WTC11 (cell line): Measurements from ENCODE around the gene LDLRAD4. TPM values are rescaled to one million over a fixed set of nuclear protein-coding genes. Genes with fewer than 3 reads are reported as not detected.

ENCODE experiments used
- ATAC-seq: fragments of 200-7000 bp; cut with Tn5 transposase; 2 replicates; pipeline ENCODE4 v1.10.0; 2021; ENCODE audit warnings: mild to moderate bottlenecking, moderate library complexity
- CTCF ChIA-PET: fragments of 300-600 bp; sonication (Branson Sonifier 250); formaldehyde crosslinking; loops from one replicate; lab custom pipeline; 2021; ENCODE audit warnings: antibody characterized with exemption; lab: Charles Lee
- POLR2A ChIA-PET: fragments of 350-600 bp; sonication (Branson Sonifier 250); formaldehyde crosslinking; loops from one replicate; lab custom pipeline; 2021; ENCODE audit warnings: antibody characterized with exemption; lab: Charles Lee
- DNase-seq: peaks from one replicate; pipeline ENCODE4 v3.0.0; 2021; ENCODE audit warnings: low spot score
- H3K27ac Mint-ChIP-seq: 2 replicates; pipeline ENCODE4 v1.8.0; 2021; ENCODE audit warnings: mixed read lengths
- H3K27me3 Mint-ChIP-seq: 2 replicates; pipeline ENCODE4 v1.8.0; 2021; ENCODE audit warnings: low read depth, mild to moderate bottlenecking, moderate library complexity, mixed read lengths
- H3K36me3 Mint-ChIP-seq: 2 replicates; pipeline ENCODE4 v1.8.0; 2021; ENCODE audit warnings: mixed read lengths
- H3K4me1 Mint-ChIP-seq: 2 replicates; pipeline ENCODE4 v1.8.0; 2022; ENCODE audit warnings: mixed read lengths
- H3K4me3 Mint-ChIP-seq: 2 replicates; pipeline ENCODE4 v1.8.0; 2021; ENCODE audit warnings: mild to moderate bottlenecking, moderate library complexity, mixed read lengths
- H3K9me3 Mint-ChIP-seq: 2 replicates; pipeline ENCODE4 v1.8.0; 2021; ENCODE audit warnings: mixed read lengths
- CREM ChIP-seq: sonication (generic); formaldehyde crosslinking; IDR thresholded peaks from 2 replicates; pipeline ENCODE4 v1.8.1; 2022; ENCODE audit warnings: mild to moderate bottlenecking, missing genetic modification reagents, moderate library complexity
- ELF4 ChIP-seq: sonication (generic); formaldehyde crosslinking; IDR thresholded peaks from 2 replicates; pipeline ENCODE4 v1.8.1; 2022; ENCODE audit warnings: low read depth, mild to moderate bottlenecking, moderate library complexity, missing genetic modification reagents
- HMGA2 ChIP-seq: fragments of 250-450 bp; sonication (Bioruptor Pico); IDR thresholded peaks from 2 replicates; pipeline ENCODE4 v1.4.0; 2021; ENCODE audit warnings: mild to moderate bottlenecking, moderate library complexity
- MYBL2 ChIP-seq: sonication (generic); formaldehyde crosslinking; IDR thresholded peaks from 2 replicates; pipeline ENCODE4 v1.8.1; 2023; ENCODE audit warnings: mild to moderate bottlenecking, moderate library complexity, missing genetic modification reagents
- NFE2L1 ChIP-seq: sonication (generic); formaldehyde crosslinking; IDR thresholded peaks from 2 replicates; pipeline ENCODE4 v1.8.1; 2023; ENCODE audit warnings: missing genetic modification reagents
- NFYB ChIP-seq: sonication (generic); formaldehyde crosslinking; conservative IDR thresholded peaks from 2 replicates; pipeline ENCODE4 v1.8.0; 2022; ENCODE audit warnings: low read depth, missing genetic modification reagents
- NR2C2 ChIP-seq: sonication (generic); formaldehyde crosslinking; IDR thresholded peaks from 2 replicates; pipeline ENCODE4 v1.8.0; 2022; ENCODE audit warnings: mild to moderate bottlenecking, missing genetic modification reagents
- SMAD3 ChIP-seq: sonication (generic); formaldehyde crosslinking; IDR thresholded peaks from 2 replicates; pipeline ENCODE4 v1.8.0; 2022; ENCODE audit warnings: missing genetic modification reagents, mild to moderate bottlenecking, borderline replicate concordance
- TEAD1 ChIP-seq: sonication (generic); formaldehyde crosslinking; IDR thresholded peaks from 2 replicates; pipeline ENCODE4 v1.8.0; 2022; ENCODE audit warnings: mild to moderate bottlenecking, missing genetic modification reagents
- TP53 ChIP-seq: sonication (generic); formaldehyde crosslinking; IDR thresholded peaks from 2 replicates; pipeline ENCODE4 v1.8.1; 2023; ENCODE audit warnings: mild to moderate bottlenecking, missing genetic modification reagents
- ZNF232 ChIP-seq: sonication (generic); formaldehyde crosslinking; IDR thresholded peaks from 2 replicates; pipeline ENCODE4 v1.8.0; 2022; ENCODE audit warnings: mild to moderate bottlenecking, missing genetic modification reagents
- ZNF416 ChIP-seq: fragments of 250-450 bp; sonication (Bioruptor Pico); IDR thresholded peaks from 2 replicates; pipeline ENCODE4 v1.9.0; 2021; ENCODE audit warnings: mild to moderate bottlenecking, inconsistent platforms
- total RNA-seq: library from RNA; stranded (reverse); gene quantifications from 3 replicates; pipeline ENCODE4 v1.2.3, GENCODE V29; 2021
- TF ChIP-seq, protein P1 (sequence below): sonication (generic); formaldehyde crosslinking; IDR thresholded peaks from 2 replicates; pipeline ENCODE4 v1.8.1; 2023; ENCODE audit warnings: mild to moderate bottlenecking, missing genetic modification reagents
- TF ChIP-seq, protein P2 (sequence below): fragments of 250-450 bp; sonication (Bioruptor Pico); IDR thresholded peaks from 2 replicates; pipeline ENCODE4 v1.9.0; 2021; ENCODE audit warnings: mild to moderate bottlenecking
- TF ChIP-seq, protein P3 (sequence below): fragments of 250-450 bp; sonication (Bioruptor Pico); IDR thresholded peaks from 2 replicates; pipeline ENCODE4 v1.9.0; 2021; ENCODE audit warnings: mild to moderate bottlenecking
- TF ChIP-seq, protein P4 (sequence below): sonication (generic); formaldehyde crosslinking; IDR thresholded peaks from 2 replicates; pipeline ENCODE4 v1.8.1; 2023; ENCODE audit warnings: mild to moderate bottlenecking, missing genetic modification reagents, moderate library complexity
- TF ChIP-seq, protein P5 (sequence below): fragments of 200-600 bp; IDR thresholded peaks from 2 replicates; pipeline ENCODE4 v1.8.0; 2022; ENCODE audit warnings: antibody characterized with exemption
- TF ChIP-seq, protein P6 (sequence below): sonication (generic); formaldehyde crosslinking; IDR thresholded peaks from 2 replicates; pipeline ENCODE4 v1.8.0; 2022; ENCODE audit warnings: mild to moderate bottlenecking, missing genetic modification reagents
- TF ChIP-seq, protein P7 (sequence below): fragments of 250-450 bp; sonication (Bioruptor Pico); IDR thresholded peaks from 2 replicates; pipeline ENCODE4 v1.8.0; 2021; ENCODE audit warnings: mild to moderate bottlenecking
- TF ChIP-seq, protein P8 (sequence below): sonication (generic); formaldehyde crosslinking; IDR thresholded peaks from 2 replicates; pipeline ENCODE4 v1.8.0; 2022; ENCODE audit warnings: mild to moderate bottlenecking, missing genetic modification reagents
- TF ChIP-seq, protein P9 (sequence below): fragments of 250-450 bp; sonication (Bioruptor Pico); IDR thresholded peaks from 2 replicates; pipeline ENCODE4 v1.9.0; 2021; ENCODE audit warnings: moderate library complexity, mild to moderate bottlenecking, inconsistent platforms, borderline replicate concordance

Gene LDLRAD4
- total RNA-seq, 1 experiment from 2014 or later, result 6.2 TPM

DNA sequence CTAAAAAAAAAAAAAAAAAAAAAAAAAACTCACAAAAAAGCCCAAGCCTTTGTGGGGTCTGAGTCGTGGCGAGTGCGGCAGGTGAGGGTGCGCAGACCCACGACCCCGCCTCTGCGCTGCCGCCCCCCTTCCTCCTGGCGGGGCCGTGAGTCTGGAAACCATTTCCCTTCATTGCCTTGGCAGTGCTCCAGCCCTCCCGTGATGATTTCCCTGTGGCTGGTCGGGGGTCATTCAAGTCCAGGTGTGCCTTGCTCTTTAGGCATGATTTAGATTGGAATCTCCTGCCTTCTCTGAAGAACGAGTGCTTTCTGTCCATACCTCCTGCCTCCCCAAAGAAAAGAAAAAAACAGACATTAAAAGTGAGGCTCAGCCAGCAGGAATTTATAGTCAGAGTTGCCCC is 346.0 kb downstream of the LDLRAD4 start (continued):
- TF ChIP-seq, protein P1, sequence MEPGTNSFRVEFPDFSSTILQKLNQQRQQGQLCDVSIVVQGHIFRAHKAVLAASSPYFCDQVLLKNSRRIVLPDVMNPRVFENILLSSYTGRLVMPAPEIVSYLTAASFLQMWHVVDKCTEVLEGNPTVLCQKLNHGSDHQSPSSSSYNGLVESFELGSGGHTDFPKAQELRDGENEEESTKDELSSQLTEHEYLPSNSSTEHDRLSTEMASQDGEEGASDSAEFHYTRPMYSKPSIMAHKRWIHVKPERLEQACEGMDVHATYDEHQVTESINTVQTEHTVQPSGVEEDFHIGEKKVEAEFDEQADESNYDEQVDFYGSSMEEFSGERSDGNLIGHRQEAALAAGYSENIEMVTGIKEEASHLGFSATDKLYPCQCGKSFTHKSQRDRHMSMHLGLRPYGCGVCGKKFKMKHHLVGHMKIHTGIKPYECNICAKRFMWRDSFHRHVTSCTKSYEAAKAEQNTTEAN (CRISPR knock-in tag), result no peak
- TF ChIP-seq NFE2L1 (CRISPR knock-in tag), result no peak

DNA sequence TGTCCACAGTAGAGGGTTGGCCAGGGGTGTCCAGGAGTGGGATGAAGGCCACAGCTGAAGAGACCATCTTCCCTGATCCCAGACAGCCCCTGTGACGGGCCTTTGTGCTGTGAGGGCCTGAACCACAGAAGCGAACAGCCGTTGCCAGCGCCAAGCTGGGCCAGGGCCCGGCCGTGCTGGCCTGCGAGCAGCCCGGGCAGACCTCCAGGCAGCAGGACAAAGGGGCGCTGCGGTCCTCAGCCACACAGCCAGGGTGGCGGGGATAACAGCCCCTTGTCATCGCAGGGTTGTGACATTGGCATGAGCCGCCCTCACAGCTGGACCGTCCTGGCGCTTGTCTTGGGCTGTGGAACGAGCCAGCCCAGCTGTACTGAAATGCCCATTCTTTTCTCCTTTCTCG is 346.7 kb downstream of the LDLRAD4 start:
- ATAC-seq, result no peak
- no peaks in the 10 kb centered on the region for H3K36me3 Mint-ChIP-seq
- no peak overlapping the region for H3K27ac Mint-ChIP-seq
- DNase-seq, result no peak
- CTCF ChIA-PET, result interaction anchor here (0.8 kb wide), 1 partner anchor 64 kb away, joined by 3 read pairs; no protein-coding TSS in a partner anchor
- peaks cover 11% of the 10 kb centered on the region for H3K4me1 Mint-ChIP-seq
- H3K4me3 Mint-ChIP-seq, result no peak overlapping the region
- TF ChIP-seq ZNF416 (CRISPR knock-in tag) (no peak), HMGA2 (CRISPR knock-in tag) (no peak), TEAD1 (CRISPR knock-in tag) (no peak), SMAD3 (CRISPR knock-in tag) (no peak), MYBL2 (CRISPR knock-in tag) (no peak), ZNF232 (no peak), ELF4 (CRISPR knock-in tag) (no peak), CREM (CRISPR knock-in tag) (no peak), NFYB (CRISPR knock-in tag) (no peak), TP53 (CRISPR knock-in tag) (no peak), NR2C2 (CRISPR knock-in tag) (no peak), NFE2L1 (CRISPR knock-in tag) (no peak)
- TF ChIP-seq, protein P2, sequence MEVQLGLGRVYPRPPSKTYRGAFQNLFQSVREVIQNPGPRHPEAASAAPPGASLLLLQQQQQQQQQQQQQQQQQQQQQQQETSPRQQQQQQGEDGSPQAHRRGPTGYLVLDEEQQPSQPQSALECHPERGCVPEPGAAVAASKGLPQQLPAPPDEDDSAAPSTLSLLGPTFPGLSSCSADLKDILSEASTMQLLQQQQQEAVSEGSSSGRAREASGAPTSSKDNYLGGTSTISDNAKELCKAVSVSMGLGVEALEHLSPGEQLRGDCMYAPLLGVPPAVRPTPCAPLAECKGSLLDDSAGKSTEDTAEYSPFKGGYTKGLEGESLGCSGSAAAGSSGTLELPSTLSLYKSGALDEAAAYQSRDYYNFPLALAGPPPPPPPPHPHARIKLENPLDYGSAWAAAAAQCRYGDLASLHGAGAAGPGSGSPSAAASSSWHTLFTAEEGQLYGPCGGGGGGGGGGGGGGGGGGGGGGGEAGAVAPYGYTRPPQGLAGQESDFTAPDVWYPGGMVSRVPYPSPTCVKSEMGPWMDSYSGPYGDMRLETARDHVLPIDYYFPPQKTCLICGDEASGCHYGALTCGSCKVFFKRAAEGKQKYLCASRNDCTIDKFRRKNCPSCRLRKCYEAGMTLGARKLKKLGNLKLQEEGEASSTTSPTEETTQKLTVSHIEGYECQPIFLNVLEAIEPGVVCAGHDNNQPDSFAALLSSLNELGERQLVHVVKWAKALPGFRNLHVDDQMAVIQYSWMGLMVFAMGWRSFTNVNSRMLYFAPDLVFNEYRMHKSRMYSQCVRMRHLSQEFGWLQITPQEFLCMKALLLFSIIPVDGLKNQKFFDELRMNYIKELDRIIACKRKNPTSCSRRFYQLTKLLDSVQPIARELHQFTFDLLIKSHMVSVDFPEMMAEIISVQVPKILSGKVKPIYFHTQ (CRISPR knock-in tag), result no peak
- TF ChIP-seq, protein P3, sequence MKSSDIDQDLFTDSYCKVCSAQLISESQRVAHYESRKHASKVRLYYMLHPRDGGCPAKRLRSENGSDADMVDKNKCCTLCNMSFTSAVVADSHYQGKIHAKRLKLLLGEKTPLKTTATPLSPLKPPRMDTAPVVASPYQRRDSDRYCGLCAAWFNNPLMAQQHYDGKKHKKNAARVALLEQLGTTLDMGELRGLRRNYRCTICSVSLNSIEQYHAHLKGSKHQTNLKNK, result no peak
- TF ChIP-seq, protein P4, sequence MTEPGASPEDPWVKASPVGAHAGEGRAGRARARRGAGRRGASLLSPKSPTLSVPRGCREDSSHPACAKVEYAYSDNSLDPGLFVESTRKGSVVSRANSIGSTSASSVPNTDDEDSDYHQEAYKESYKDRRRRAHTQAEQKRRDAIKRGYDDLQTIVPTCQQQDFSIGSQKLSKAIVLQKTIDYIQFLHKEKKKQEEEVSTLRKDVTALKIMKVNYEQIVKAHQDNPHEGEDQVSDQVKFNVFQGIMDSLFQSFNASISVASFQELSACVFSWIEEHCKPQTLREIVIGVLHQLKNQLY (CRISPR knock-in tag), result no peak
- TF ChIP-seq, protein P5, sequence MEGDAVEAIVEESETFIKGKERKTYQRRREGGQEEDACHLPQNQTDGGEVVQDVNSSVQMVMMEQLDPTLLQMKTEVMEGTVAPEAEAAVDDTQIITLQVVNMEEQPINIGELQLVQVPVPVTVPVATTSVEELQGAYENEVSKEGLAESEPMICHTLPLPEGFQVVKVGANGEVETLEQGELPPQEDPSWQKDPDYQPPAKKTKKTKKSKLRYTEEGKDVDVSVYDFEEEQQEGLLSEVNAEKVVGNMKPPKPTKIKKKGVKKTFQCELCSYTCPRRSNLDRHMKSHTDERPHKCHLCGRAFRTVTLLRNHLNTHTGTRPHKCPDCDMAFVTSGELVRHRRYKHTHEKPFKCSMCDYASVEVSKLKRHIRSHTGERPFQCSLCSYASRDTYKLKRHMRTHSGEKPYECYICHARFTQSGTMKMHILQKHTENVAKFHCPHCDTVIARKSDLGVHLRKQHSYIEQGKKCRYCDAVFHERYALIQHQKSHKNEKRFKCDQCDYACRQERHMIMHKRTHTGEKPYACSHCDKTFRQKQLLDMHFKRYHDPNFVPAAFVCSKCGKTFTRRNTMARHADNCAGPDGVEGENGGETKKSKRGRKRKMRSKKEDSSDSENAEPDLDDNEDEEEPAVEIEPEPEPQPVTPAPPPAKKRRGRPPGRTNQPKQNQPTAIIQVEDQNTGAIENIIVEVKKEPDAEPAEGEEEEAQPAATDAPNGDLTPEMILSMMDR, result no peak
- TF ChIP-seq, protein P6, sequence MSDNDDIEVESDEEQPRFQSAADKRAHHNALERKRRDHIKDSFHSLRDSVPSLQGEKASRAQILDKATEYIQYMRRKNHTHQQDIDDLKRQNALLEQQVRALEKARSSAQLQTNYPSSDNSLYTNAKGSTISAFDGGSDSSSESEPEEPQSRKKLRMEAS (CRISPR knock-in tag), result no peak
- TF ChIP-seq, protein P7, sequence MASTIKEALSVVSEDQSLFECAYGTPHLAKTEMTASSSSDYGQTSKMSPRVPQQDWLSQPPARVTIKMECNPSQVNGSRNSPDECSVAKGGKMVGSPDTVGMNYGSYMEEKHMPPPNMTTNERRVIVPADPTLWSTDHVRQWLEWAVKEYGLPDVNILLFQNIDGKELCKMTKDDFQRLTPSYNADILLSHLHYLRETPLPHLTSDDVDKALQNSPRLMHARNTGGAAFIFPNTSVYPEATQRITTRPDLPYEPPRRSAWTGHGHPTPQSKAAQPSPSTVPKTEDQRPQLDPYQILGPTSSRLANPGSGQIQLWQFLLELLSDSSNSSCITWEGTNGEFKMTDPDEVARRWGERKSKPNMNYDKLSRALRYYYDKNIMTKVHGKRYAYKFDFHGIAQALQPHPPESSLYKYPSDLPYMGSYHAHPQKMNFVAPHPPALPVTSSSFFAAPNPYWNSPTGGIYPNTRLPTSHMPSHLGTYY (CRISPR knock-in tag), result no peak
- TF ChIP-seq, protein P8, sequence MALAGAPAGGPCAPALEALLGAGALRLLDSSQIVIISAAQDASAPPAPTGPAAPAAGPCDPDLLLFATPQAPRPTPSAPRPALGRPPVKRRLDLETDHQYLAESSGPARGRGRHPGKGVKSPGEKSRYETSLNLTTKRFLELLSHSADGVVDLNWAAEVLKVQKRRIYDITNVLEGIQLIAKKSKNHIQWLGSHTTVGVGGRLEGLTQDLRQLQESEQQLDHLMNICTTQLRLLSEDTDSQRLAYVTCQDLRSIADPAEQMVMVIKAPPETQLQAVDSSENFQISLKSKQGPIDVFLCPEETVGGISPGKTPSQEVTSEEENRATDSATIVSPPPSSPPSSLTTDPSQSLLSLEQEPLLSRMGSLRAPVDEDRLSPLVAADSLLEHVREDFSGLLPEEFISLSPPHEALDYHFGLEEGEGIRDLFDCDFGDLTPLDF, result no peak
- TF ChIP-seq, protein P9, sequence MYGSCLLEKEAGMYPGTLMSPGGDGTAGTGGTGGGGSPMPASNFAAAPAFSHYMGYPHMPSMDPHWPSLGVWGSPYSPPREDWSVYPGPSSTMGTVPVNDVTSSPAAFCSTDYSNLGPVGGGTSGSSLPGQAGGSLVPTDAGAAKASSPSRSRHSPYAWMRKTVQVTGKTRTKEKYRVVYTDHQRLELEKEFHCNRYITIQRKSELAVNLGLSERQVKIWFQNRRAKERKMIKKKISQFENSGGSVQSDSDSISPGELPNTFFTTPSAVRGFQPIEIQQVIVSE, result no peak
- POLR2A ChIA-PET, result no interaction called here
- no peaks in the 10 kb centered on the region for H3K27me3 Mint-ChIP-seq
- no peaks in the 10 kb centered on the region for H3K9me3 Mint-ChIP-seq
